ENCODE measurements around the gene NDUFB11. TPM values are rescaled to one million over a fixed set of nuclear protein-coding genes. Genes with fewer than 3 reads are reported as not detected.

Gene NDUFB11
- total and polyA plus RNA-seq, 2 donors (not counting 1 experiment from before 2014, with no cell fraction given) = 38.9 to 72.7 TPM

DNA sequence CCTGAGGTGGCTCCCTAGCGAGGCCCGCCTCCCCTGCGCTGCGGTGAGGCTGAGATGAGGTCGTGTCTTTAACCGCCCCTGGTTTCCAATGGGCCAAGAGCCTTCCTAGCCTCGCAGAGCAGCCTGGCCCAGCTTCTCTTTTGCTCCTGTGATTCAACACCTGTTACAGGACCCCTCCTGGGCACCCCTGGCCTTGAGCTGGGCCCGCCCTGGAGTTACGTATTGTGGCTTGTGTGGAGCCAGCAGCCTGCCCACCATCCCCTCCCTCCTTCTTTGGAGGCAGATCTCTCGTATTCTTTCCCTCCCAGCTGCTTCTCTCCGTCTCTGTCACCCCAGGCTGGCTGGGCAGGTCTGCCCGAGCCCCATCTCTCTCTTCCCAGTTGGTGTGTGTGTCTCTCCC is 29.9 kb upstream of the NDUFB11 start:
- Histone ChIP-seq H3K36me3 (ENCODE audit: control insufficient read depth, insufficient read depth, low read length) (peaks cover 7% of the 10 kb centered on the region), H3K4me2 (ENCODE audit: extremely low read depth, insufficient read depth, low read length) (no peak overlapping the region), H3K4me3 (replicated peaks in 1 of 4; ENCODE audit: control extremely low read depth in 1 of 4, insufficient read depth in 1 of 4, low read depth in 3 of 4, low read length in 4 of 4) (no peak overlapping the region), H3K79me2 (ENCODE audit: control insufficient read depth, insufficient read depth, low read length) (no peaks in the 10 kb centered on the region), H3K27ac (ENCODE audit: insufficient read depth, low read length) (no peak overlapping the region), H3K9me3 (ENCODE audit: control insufficient read depth, insufficient read depth, low read depth, low read length) (no peaks in the 10 kb centered on the region), H4K20me1 (ENCODE audit: control insufficient read depth, extremely low read depth, insufficient read depth, low read length) (no peaks in the 10 kb centered on the region), H3K4me1 (ENCODE audit: control insufficient read depth, extremely low read depth, insufficient read depth, low read length) (no peaks in the 10 kb centered on the region), H3K27me3 (ENCODE audit: control insufficient read depth, insufficient read depth, low read length) (no peaks in the 10 kb centered on the region), H3K9ac (ENCODE audit: insufficient read depth, low read length) (no peak overlapping the region), H2AFZ (ENCODE audit: low read length) (no peak overlapping the region)
- DNase-seq (ENCODE audit: low read depth in 2 of 2) = no peak
- no peak for TF ChIP-seq EZH2 (IDR thresholded peaks at IDR 0.05; ENCODE audit: low read length, missing control alignments)
- TF ChIP-seq, protein P1, sequence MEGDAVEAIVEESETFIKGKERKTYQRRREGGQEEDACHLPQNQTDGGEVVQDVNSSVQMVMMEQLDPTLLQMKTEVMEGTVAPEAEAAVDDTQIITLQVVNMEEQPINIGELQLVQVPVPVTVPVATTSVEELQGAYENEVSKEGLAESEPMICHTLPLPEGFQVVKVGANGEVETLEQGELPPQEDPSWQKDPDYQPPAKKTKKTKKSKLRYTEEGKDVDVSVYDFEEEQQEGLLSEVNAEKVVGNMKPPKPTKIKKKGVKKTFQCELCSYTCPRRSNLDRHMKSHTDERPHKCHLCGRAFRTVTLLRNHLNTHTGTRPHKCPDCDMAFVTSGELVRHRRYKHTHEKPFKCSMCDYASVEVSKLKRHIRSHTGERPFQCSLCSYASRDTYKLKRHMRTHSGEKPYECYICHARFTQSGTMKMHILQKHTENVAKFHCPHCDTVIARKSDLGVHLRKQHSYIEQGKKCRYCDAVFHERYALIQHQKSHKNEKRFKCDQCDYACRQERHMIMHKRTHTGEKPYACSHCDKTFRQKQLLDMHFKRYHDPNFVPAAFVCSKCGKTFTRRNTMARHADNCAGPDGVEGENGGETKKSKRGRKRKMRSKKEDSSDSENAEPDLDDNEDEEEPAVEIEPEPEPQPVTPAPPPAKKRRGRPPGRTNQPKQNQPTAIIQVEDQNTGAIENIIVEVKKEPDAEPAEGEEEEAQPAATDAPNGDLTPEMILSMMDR (conservative IDR thresholded peaks at IDR 0.05 in 1 of 2, IDR thresholded peaks at IDR 0.05 in 1 of 2; ENCODE audit: low read depth in 1 of 2, low read length in 2 of 2) = no peak

DNA sequence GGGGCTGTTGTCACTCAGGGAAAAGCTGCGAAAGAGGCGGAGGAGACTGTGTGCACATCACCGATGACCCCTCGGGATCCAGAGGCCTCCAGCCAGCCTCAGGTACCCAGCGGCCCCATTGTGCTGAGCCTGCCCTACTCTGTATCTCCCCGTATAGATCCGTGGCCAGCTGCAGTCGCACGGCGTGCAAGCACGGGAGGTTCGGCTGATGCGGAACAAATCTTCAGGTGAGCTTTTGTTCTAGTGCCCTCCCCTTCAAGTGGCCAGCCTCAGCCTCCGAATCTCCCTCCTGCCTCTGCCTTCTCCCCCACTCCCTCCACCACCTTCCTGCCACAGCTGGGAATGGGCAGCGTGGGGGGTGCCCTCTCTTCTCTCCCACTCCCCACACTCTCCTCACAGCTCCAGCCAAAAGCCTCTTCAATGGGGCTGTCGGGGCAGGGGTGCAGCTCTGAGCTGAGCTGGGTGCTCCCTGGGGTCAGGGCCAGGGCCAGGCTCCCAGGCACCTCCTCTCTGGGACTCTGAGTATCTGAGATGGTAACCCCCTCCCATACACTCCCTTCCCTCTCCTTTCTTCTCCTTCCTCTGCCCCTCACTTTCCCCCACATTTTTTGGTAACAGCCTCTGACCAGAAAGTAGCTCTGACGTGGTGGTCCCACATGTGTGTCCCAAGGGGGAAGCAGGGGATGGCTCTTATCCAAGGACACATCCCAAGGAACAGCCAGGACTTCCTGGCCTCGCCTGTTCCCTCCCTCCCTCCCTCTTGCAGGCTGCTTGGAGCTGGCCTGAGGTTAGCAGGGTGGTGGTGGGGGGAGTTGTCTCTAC is 28.7 kb upstream of the NDUFB11 start:
- H4K20me1 ChIP-seq (ENCODE audit: control insufficient read depth, extremely low read depth, insufficient read depth, low read length) = no peaks in the 10 kb centered on the region
- peaks cover 7% of the 10 kb centered on the region for H3K36me3 ChIP-seq (ENCODE audit: control insufficient read depth, insufficient read depth, low read length)
- no peak for DNase-seq (ENCODE audit: low read depth in 2 of 2)
- H3K4me2 ChIP-seq (ENCODE audit: extremely low read depth, insufficient read depth, low read length) = no peak overlapping the region
- no peak overlapping the region for H3K9ac ChIP-seq (ENCODE audit: insufficient read depth, low read length)
- no peaks in the 10 kb centered on the region for H3K4me1 ChIP-seq (ENCODE audit: control insufficient read depth, extremely low read depth, insufficient read depth, low read length)
- H2AFZ ChIP-seq (ENCODE audit: low read length) = no peak overlapping the region
- H3K27ac ChIP-seq (ENCODE audit: insufficient read depth, low read length) = no peak overlapping the region
- H3K79me2 ChIP-seq (ENCODE audit: control insufficient read depth, insufficient read depth, low read length) = peaks cover 2% of the 10 kb centered on the region
- no peaks in the 10 kb centered on the region for H3K27me3 ChIP-seq (ENCODE audit: control insufficient read depth, insufficient read depth, low read length)
- no peaks in the 10 kb centered on the region for H3K9me3 ChIP-seq (ENCODE audit: control insufficient read depth, insufficient read depth, low read depth, low read length)
- TF ChIP-seq EZH2 (IDR thresholded peaks at IDR 0.05; ENCODE audit: low read length, missing control alignments) = no peak
- TF ChIP-seq, protein P1 (conservative IDR thresholded peaks at IDR 0.05 in 1 of 2, IDR thresholded peaks at IDR 0.05 in 1 of 2; ENCODE audit: low read depth in 1 of 2, low read length in 2 of 2) = no peak
- no peak overlapping the region for H3K4me3 ChIP-seq (replicated peaks in 1 of 4; ENCODE audit: control extremely low read depth in 1 of 4, insufficient read depth in 1 of 4, low read depth in 3 of 4, low read length in 4 of 4)

DNA sequence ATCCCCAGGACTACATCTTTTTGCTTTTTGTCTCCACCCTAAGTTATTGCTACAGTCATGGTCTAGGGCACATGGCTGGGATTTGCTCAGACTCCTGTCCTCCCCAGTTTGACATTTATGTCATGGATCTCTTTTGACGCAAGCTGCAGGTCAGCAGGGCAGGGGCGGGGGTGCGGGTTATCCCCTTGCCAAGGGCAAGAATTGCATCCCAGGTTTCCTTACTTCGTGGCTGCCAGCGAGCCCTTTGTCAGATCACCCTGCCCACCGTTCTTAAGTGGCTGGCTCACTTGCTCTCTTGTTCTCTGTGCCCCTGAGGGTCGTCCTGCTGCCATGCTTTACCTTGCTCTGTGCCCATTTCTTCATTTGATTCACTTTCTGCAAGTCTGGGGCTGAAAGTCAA is 28.0 kb upstream of the NDUFB11 start:
- no peak overlapping the region for H3K4me3 ChIP-seq (replicated peaks in 1 of 4; ENCODE audit: control extremely low read depth in 1 of 4, insufficient read depth in 1 of 4, low read depth in 3 of 4, low read length in 4 of 4)
- TF ChIP-seq EZH2 (IDR thresholded peaks at IDR 0.05; ENCODE audit: low read length, missing control alignments) = no peak

More for the DNA sequence above, 28.0 kb upstream of the NDUFB11 start:
- Histone ChIP-seq H3K27ac (ENCODE audit: insufficient read depth, low read length) (no peak overlapping the region), H3K9ac (ENCODE audit: insufficient read depth, low read length) (no peak overlapping the region), H3K9me3 (ENCODE audit: control insufficient read depth, insufficient read depth, low read depth, low read length) (no peaks in the 10 kb centered on the region), H3K79me2 (ENCODE audit: control insufficient read depth, insufficient read depth, low read length) (peaks cover 2% of the 10 kb centered on the region), H3K4me2 (ENCODE audit: extremely low read depth, insufficient read depth, low read length) (no peak overlapping the region), H4K20me1 (ENCODE audit: control insufficient read depth, extremely low read depth, insufficient read depth, low read length) (no peaks in the 10 kb centered on the region), H3K4me1 (ENCODE audit: control insufficient read depth, extremely low read depth, insufficient read depth, low read length) (no peaks in the 10 kb centered on the region), H2AFZ (ENCODE audit: low read length) (no peak overlapping the region), H3K36me3 (ENCODE audit: control insufficient read depth, insufficient read depth, low read length) (peaks cover 5% of the 10 kb centered on the region), H3K27me3 (ENCODE audit: control insufficient read depth, insufficient read depth, low read length) (no peaks in the 10 kb centered on the region)
- DNase-seq (ENCODE audit: low read depth in 2 of 2) = no peak

Data from fibroblast of lung (primary cell).